ENCODE results near the gene TBC1D8.
A peak's percentile ranks its signal among the peaks of the same experiment; 100 is the strongest.
"Not testable (repeated sequence)": the region's sequence is repeated elsewhere in the genome, so short reads cannot be mapped to it uniquely, and the experiment has no call there.

The TBC1D8 gene

GRCh38 chr2:101151146-101151858, at the start of gene TBC1D8:
Gene TBC1D8 (minus strand): TSS chr2:101151382. CDS start chr2:101151253, 129 bp downstream.
- peak in 54 of 56 donors; percentile 12 to 86 (median 70) for DNase-seq

DNA sequence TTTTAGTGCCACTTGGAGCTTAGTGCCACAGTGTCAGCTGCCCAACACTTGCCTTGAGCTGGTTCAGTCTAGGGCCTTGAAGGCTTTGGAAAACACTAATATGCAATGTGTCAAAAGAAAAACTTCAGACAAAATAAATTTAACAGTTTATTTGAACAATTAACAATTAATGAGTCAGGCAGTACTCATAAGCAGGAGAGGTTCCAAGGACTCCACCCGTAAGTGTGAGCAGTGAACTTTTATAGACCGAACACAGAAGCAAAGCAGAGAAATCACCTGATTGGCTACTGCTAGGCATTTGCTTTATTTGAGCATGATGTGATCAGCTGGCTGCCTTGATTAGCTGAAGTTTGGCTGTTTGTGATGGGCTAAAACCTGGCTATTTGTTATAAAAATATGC, 49.5 kb upstream of the TBC1D8 start:
- no peak for DNase-seq

GRCh38 chr2:101199251-101199791, 48.1 kb upstream of the TBC1D8 start:
- no peak for DNase-seq

GRCh38 chr2:101197814-101198213, 46.6 kb upstream of the TBC1D8 start:
- DNase-seq: no peak

- no peak for DNase-seq
These were observed 46.1 kb upstream of the TBC1D8 start for GRCh38 chr2:101197215-101197745.

DNA sequence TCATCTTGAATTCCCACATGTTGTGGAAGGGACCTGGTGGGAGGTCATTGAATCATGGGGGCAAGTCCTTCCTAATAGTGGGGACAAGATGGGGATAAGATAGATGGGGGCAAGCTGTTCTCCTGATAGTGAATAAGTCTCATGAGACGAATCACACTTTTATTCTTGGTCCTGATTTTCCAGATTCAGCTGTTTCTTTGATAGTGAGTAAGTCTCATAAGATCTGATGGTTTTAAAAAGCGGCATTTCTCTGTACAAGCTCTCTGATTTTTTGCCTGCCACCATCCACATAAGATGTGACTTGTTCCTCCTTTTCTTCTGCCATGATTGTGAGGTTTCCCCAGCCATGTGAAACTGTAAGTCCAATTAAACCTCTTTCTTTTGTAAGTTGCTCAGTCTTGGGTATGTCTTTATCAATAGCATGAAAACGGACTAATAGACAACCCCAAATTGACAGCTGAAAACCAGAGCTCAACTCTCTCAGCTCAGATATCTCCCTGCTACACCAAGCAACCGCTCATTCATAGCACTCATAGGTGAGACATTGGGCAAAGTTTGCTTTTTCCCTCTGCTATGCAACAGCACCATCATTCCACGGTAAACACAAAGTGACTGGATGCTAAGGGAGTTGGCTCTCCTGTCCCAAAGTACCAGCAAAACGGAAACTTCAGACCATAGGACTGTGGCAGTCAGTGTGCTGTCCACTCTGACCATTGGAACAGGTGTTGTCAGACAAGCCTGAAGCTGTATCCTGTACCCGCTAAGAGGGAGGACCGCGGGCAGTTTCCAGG, 44.9 kb upstream of the TBC1D8 start:
- no peak for DNase-seq

- DNase-seq: no peak
These were observed 41.9 kb upstream of the TBC1D8 start for GRCh38 chr2:101193033-101193626.

DNA sequence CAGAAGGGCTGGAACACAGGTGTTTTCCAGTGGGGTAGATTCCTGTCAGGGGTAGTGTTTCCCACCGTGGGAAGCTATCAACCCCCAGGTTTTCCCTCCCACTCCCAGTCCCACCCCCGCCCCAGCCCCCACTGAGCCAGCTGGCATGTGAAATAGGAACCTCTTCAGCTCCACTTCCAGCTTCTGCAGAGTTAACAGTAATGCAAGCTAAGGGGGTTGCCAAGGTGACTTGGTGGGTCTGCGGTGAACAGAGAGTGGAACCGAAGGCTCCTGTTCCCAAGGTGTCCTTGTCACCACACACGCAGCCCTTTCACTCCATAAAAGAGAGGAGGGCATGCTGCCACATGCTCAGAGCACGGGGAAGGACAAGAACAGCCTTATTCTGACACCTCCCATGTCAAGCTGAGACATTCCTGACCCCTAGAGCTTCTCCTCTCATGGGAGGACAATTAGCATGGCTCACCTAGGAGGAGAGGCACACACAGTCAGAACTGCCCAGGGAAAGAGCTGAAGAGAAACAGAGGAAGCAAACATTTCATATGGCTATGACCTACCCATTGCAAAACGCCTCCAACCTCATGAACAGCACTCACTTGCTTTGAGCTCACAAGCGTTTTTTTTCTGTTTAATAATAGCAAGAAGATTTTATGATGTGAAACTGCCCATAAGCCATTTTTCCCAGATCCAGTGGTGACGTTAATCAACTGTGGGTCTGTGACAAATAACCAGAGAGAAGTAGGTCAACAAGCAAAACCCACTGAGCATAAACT, 39.8 kb upstream of the TBC1D8 start:
- DNase-seq: no peak

DNA sequence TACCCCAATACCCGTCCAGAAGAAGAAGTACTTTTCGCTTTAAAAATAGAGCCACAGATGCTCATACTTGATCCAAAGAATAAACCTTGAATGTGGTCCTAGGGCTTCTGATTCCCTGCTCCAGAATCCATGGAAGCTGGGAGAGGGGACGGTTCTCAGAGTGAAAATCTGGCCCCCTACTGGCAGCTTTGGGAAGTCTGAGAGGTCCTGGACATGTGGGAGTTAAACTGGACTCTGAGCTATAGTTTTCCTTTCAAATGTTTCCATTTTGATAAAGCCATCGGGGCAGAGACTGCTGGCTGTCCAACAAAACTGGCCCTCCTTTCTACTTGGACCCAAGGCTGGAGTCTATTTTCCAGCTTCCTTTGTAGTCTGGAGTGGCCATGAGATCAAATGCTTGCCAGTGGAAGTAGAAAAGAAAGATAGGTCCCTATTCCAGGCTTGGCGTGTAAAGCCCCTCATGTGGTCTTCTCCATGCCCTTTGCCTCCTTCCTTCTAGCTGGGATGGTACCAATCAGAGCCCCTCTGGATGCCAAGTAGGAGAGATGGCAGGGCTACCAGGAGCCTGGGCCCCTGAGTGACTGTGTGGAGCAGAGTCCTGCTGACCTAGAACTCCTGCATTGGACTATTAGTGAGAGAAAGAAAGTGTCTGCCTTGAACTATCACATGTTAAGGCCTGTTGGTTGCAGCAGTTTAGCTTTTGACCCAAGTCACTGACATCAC, 37.7 kb upstream of the TBC1D8 start:
- DNase-seq: no peak

DNA sequence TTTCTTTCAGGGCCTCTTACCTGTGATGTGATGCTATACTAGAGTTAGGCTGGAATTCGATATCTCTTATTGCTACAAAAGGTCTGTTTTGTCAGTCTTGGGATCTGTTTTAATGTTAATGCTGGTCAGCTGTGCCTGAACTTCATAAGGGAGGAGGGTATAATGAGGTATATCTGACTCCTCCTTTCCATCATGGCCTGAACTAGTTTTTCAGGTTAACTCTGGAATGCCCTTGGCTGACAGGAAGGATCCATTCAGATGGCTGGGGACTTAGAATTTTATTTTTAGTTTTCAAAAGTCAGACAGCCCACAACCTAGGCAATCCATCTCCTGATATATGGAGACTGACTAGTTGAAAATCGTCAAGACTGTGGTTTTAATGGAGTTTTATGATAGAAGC, 35.9 kb upstream of the TBC1D8 start:
- DNase-seq: no peak

DNA sequence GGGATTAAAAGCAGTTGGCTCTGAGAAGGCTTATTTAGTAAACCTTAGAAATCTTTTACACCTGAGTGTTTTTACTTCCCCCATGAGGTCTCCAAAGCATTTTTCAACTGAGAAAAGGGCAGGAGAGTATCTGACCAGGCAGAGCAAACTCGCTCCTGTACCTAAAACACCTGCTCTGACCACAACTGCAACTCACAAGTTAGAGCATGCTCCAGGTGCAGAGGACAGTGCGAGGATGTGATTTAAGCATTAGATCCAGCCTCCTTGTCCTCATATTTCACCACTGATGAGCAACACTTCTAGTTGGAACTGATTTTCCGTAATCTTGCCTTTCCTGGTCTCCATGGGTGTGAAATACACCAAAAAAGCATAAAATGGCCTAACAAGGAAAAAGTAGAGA, 34.5 kb upstream of the TBC1D8 start:
- no peak for DNase-seq

- DNase-seq: no peak
These were observed 33.9 kb upstream of the TBC1D8 start for GRCh38 chr2:101185085-101185484.

DNA sequence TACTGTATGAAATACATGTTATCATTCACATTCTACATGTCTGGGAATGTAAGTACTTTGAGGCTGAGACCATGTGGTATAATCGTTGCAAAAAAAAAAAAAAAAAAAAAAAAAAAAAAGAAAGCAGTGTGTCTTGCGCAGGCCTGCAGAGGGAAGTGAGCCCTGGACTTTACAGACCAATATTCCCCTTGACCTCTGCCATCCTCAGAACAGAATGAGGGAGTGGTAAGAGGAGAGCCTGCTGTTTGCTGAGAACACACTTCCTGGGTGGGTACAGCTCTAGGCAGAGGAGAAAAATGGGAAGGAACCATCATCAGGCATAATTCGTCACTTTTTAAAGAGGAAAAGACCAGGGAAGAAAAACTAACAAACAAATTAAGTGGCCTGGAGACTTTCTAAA, 28.8 kb upstream of the TBC1D8 start:
- no peak for DNase-seq

GRCh38 chr2:101176803-101177202, 25.6 kb upstream of the TBC1D8 start:
- no peak for DNase-seq

DNA sequence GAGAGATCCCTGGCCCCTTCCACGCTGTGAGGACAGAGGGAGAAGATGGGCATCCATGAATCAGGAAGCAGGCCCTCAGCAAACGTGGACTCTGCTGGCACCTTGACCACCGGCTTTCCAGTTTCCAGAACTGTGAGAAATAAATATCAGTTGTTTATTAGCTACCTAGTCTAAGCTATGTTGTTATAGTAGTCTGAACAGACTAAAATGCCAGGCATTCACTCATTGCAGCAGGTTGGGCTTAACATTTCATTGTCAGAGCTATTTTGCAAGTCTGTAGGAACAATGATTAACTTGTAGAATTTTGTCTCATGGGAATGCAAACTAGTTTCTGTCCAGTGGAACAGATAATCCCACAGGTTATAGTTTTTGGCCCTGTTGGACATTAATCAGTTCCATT, 24.8 kb upstream of the TBC1D8 start:
- no peak for DNase-seq

DNA sequence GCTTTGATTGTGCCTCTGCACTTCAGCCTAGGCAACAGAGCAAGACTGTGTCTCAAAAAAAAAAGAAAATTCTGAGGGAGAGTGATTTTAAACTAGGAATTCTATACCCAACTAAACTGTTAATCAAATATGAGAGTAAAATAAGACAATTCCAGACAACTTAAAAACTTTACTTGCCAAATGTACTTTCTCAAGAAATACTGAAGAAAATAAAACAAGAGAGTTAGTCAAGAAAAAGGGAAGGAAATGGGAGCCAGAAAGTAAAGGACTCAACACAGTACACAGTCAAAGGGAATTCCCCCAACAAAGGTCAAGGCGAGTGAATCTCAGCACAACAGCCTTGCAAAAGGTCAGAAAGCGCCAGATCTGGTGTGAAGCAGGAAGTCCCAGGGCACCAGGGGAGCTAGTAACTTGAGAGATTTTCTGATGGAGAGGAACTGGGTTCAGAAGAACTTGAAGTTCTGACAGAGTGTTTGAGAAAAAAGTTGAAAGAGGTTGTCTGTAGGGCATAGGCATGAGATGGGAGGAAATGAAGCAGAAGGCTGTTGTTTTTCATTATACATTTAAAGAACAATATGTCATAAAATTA, 22.6 kb upstream of the TBC1D8 start:
- DNase-seq: no peak

GRCh38 chr2:101169822-101170221, 18.6 kb upstream of the TBC1D8 start:
- not testable (repeated sequence) for DNase-seq

GRCh38 chr2:101168706-101169105, 17.5 kb upstream of the TBC1D8 start:
- DNase-seq: no peak

GRCh38 chr2:101167532-101167931, 16.4 kb upstream of the TBC1D8 start:
- DNase-seq: not testable (repeated sequence)

GRCh38 chr2:101164021-101164420, 12.8 kb upstream of the TBC1D8 start:
- no peak for DNase-seq
